GM21381 (cell line): ENCODE measurements around the gene HDHD3.
"Not testable (repeated sequence)": the region's sequence is repeated elsewhere in the genome, so short reads cannot be mapped to it uniquely, and the experiment has no call there.

ENCODE experiments used
- ATAC-seq: cut with Tn5 transposase; IDR thresholded peaks from one replicate; pipeline ENCODE4 v1.9.1; 2021; ENCODE audit warnings: mild to moderate bottlenecking, moderate library complexity; ENCODE audit not compliant: unreplicated experiment

HDHD3 gene

GRCh38 chr9:113368348-113368981 lies 8.3 kb downstream of the HDHD3 start:
- ATAC-seq = no peak

- ATAC-seq = not testable (repeated sequence)
Measured at GRCh38 chr9:113365652-113366051, 11.1 kb downstream of the HDHD3 start.

- no peak for ATAC-seq
Measured at GRCh38 chr9:113364951-113365350, 11.8 kb downstream of the HDHD3 start.

GRCh38 chr9:113363336-113363735 lies 13.4 kb downstream of the HDHD3 start:
- ATAC-seq = no peak

GRCh38 chr9:113361304-113362018 lies 15.3 kb downstream of the HDHD3 start:
- no peak for ATAC-seq

GRCh38 chr9:113360242-113360842 lies 16.4 kb downstream of the HDHD3 start:
- no peak for ATAC-seq

- no peak for ATAC-seq
Measured at GRCh38 chr9:113359385-113359784, 17.4 kb downstream of the HDHD3 start.

- ATAC-seq = no peak
Measured at GRCh38 chr9:113356686-113357292, 20.0 kb downstream of the HDHD3 start.

GRCh38 chr9:113355040-113355596 lies 21.7 kb downstream of the HDHD3 start:
- no peak for ATAC-seq

GRCh38 chr9:113352411-113352810 lies 24.4 kb downstream of the HDHD3 start:
- no peak for ATAC-seq

GRCh38 chr9:113352006-113352405 lies 24.8 kb downstream of the HDHD3 start:
- no peak for ATAC-seq

GRCh38 chr9:113350937-113351336 lies 25.8 kb downstream of the HDHD3 start:
- peak; percentile 41 for ATAC-seq

GRCh38 chr9:113350107-113350661 lies 26.6 kb downstream of the HDHD3 start:
- peak; percentile 15 for ATAC-seq

- ATAC-seq = peak; percentile 43
Measured at GRCh38 chr9:113349445-113350094, 27.2 kb downstream of the HDHD3 start, which contains the start of gene BSPRY. TSS of gene BSPRY (plus strand) at chr9:113349541. CDS start at chr9:113349580, 39 bp downstream.

GRCh38 chr9:113349066-113349444 lies 27.7 kb downstream of the HDHD3 start:
- no peak for ATAC-seq

- ATAC-seq = no peak
Measured at GRCh38 chr9:113348437-113348836, 28.3 kb downstream of the HDHD3 start.

GRCh38 chr9:113345671-113346070 lies 31.1 kb downstream of the HDHD3 start:
- no peak for ATAC-seq

GRCh38 chr9:113345190-113345589 lies 31.6 kb downstream of the HDHD3 start:
- no peak for ATAC-seq

- ATAC-seq = no peak
Measured at GRCh38 chr9:113343732-113344231, 33.0 kb downstream of the HDHD3 start.

GRCh38 chr9:113341712-113342410 lies 34.9 kb downstream of the HDHD3 start:
- ATAC-seq = no peak
